Activated CD8-positive, alpha-beta memory T cell treated with anti-CD3 and anti-CD28 coated beads, Interleukin-2, amount 50 U/mL, for 48 hours (primary cell): ENCODE results near the gene ACBD6.

ENCODE experiments used
- DNase-seq: peaks from one replicate; pipeline ENCODE4 v3.0.0-alpha.2; 2020

The ACBD6 gene

DNA sequence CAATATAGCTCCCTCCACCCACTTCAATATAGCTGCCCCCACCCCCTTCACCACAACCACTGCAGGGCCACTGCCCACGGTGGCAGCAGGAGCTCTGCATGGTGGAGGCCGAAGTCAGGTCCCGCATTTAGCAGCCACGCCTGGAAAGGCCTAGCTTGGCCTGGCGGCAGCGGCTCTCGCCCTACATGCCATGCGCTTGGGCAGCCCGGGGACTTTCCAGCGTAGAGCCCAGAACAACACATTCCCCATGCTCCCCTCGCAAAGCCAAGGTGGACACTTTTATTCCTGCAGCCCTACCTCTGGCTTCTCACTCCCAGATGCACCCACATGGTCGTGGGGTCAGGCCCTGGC is 235.2 kb downstream of the ACBD6 start:
- peak; percentile 40 for DNase-seq

DNA sequence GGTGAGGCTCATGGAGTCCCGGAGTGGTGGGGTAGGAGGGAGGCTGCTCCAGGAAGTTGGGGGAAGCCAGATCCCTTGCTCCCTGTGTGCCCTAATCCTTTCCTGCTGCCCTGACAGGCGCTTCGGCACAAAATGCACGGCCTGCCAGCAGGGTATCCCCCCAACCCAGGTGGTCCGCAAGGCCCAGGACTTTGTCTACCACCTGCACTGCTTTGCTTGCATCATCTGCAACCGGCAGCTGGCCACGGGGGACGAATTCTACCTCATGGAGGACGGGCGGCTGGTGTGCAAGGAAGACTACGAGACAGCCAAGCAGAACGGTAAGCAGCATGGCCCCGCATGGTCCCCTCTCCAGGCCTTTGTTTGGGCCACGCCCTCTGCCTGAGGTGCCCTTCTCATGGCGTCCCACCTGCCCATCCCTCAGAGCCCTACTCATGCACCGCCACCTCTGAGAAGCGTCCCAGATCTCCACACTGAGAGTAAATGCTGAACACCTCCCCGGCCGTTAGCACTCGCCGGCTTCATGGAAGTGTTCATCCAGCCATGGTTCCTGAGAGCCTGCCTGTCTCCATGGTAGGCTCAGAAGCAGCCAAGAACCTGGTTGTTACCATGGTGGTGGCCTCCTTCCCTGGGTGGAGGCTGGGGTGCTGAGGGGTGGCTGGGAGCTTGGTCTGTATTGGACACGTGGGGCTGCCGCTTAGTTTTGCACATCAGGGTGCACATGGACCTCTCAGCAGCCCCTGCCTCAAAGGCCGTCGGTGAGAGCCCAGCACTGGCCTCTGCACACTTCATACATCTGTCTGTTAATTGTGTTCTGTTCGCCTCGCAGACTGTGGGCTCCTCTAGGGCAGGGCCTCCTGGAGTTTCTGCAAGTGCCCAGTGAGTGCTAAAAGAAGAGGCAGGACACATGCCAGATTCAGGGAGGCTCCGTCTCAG is 235.8 kb downstream of the ACBD6 start:
- DNase-seq, result peak; percentile 48

DNA sequence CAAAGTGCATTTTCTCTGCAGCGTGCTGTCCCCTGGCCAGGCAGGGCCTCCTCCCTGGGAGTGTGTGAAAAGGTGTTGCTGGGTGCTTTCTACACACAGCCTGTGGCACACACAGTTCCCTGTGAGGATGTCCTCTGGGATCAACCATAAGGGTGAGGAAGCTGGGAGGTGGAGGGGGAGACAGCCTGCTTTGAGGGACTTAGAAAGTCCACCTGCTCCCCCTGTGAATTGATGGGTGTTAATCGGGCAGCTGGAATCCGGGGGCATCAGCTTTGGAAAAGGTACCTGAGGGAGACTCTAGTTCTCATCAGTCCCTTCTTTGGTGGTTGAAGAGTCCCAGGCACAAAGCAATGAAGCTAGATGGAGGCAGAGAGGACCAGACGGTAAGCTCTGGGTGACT is 236.5 kb downstream of the ACBD6 start:
- peak; percentile 45 for DNase-seq

GRCh38 chr1:180265201-180265600 is 237.2 kb downstream of the ACBD6 start:
- peak; percentile 40 for DNase-seq

- DNase-seq, result peak; percentile 28
Observed at GRCh38 chr1:180264595-180264994, 237.8 kb downstream of the ACBD6 start.

- peak; percentile 40 for DNase-seq
Observed at GRCh38 chr1:180262628-180263488, 239.5 kb downstream of the ACBD6 start.

- DNase-seq, result no peak
Observed at GRCh38 chr1:180261524-180262155, 240.7 kb downstream of the ACBD6 start.

- no peak for DNase-seq
Observed at GRCh38 chr1:180261030-180261429, 241.3 kb downstream of the ACBD6 start.

GRCh38 chr1:180260541-180260940 is 241.8 kb downstream of the ACBD6 start:
- no peak for DNase-seq

DNA sequence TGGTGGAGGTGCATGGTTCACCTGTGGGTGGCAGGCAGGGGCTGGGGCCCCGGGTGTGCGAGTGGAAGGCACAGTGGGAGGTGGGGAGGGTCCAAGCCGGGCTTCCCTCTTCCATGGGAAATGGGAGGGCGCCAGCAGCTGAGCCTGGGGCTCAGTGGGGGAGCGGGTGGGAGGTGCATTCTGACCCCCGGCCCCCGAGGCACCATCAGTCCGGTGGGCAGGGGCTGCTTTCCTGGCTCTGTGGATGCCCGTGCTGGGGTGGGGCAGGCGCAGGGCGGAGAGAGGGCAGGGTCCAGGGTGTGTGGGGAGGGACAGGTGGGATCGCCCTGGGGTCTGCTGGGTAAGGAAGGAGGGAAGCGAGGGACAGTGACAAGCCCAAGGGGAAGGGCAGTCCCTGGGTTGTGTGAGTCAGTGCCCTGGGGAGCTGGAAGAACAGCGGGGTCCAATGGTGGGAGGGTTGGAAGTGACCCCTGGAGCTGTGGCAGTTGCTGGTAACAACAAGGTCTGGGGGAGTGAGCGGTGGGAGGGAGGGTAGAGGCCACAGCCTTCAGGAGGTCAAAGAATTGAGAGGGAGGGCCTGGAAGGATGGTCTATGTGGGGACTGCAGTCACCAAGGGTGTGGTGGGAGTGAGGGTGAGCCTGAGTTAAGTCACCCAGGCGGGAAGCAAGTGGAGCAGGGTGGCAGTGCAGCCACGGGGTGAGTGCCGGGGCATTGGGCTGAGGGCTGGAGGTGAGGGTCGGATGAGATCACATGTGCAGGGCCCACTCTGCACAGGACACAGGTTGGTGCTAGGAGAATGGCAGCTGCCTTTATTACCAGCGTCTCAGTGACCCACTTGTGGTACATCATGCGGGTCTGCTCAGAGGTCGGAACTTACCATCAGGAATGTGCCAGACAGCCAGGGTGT is 242.7 kb downstream of the ACBD6 start:
- DNase-seq, result no peak

DNA sequence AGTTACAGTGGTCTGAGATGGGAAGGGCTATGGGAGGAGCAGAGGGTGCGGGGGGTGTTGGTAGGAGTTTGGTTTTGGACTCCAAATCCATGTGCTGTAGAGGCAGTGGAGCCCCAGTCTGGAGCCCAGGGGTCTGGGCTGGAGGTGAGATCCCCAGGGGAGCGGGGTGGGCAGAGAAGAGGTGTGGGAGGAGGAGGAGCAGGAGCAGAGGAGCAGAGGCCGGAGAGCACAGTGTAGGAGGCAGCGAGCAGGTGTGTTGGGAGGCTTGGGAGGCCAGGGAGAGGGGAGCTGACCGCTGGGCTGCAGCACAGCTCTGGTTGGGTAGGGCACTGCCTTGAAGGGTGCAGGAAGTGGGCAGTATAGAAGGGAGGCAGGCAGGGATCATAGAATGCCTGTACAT is 243.4 kb downstream of the ACBD6 start:
- DNase-seq, result no peak

DNA sequence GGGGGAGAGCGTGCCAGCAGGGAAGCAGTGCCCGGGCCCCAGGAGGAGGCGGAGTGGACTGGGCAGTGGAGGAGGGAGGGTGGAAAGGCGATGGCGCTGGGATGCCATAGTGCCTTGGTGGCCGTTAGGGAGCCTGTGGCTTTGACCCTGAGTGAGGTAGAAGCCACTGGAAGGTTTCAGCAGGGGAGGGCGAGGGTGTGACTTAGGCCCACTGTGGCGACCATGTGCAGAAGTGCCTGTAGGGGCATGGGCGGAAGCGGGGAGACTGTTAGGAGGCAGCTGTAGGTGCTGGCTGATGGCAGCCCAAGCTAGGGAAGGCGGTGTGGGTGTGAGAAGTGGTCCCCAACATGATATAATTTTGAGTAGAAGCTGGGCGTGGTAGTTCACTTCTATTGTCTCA is 244.1 kb downstream of the ACBD6 start:
- no peak for DNase-seq

- no peak for DNase-seq
Observed at GRCh38 chr1:180257486-180257885, 244.9 kb downstream of the ACBD6 start.

DNA sequence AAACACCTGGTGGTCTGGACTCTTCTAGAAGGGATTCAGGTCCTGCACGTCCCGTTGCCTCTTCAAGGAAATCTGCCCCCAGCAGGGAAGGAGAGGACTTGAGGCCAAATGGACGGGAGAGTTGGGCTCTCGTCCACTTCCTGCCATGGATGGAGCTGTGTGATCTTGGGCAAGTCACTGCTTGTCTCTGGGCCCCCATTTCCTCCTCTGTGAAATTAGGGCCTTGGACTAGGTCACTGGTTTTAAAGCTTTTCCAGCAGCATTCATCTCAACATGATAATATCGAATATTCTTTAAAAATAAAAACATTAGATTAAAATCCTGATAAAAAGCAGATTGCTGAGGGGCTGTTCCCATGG is 245.4 kb downstream of the ACBD6 start:
- no peak for DNase-seq

DNA sequence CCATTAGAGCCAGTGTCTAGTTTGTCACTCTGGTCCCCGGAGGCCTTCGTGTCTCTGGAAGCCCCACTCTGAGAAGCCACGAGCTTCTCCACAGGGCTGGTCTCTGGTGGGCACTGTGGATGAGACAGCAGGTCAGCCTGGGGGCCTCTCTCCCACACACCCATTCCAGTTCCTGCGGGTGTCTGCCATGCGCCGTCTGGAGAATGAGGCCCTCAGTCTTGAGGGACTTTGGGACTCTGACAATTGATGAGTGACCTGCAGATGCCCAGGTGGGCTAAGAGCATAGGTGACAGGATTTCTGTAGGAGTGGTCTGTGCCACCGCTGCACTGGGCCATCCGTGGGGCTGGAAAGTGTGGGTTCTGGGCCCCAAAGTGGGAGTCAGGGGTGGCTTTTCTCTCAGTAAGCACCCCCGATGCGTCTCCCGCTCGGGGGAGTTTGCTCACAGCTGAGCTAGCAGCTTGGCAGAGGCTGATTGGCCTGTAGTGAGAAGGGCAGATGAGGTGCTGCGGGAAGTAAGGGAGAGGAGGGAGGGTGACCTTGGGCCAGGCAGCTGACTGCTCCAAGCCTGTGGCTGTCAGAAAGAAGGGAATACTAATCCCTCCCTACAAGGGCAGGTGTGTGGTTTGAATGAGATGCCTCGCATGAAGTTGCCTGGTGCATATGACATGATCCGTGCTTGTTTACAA is 245.9 kb downstream of the ACBD6 start:
- no peak for DNase-seq

- no peak for DNase-seq
Observed at GRCh38 chr1:180255536-180256340, 246.6 kb downstream of the ACBD6 start.

GRCh38 chr1:180254854-180255253 is 247.5 kb downstream of the ACBD6 start:
- no peak for DNase-seq

GRCh38 chr1:180254496-180254819 is 247.9 kb downstream of the ACBD6 start:
- no peak for DNase-seq

DNA sequence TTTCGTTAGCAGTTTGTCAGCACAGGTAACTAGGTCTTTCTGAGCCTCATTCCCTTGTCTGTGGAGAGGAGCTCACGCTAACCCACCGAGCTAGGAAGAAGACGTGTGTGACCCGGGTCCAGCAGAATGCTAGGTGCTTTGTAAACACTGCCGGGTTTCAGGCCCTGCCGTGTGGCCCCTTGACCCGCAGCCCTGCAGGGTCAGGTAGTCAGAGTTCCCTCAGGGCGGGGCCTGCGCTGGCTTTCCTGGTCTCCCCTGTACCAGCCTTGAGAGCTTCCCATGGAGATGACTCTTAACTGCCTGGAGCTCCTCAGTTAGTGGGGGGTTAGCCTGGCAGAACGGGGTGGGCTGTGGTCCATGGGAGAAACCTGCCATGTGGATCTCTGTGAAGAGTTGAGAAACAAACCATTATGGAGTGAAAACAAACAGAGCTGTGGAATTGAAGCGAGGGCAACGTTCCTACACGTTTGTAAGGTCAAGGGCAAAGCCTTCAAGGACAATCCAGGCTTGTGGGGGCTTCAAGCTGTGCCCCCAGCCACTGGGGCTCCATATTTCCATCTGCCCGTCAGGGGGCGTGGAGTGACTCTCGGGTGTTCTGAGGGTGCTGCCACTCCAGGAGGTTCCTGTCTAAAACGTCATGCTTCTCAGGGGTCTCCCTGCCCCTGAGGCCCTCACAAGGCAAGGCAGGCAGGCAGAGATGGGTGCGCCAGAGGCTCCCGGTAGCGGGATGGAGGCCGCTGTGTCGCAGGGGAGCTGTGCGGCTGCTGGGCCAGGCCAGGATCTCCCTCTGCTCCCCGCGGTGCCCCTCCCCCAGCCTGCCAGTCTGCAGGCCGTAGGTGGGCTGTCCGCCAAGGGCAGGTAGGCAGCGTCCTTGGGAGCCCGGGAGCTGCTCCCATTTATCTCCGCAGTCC is 248.5 kb downstream of the ACBD6 start:
- no peak for DNase-seq
